Activated T-helper 2 cell treated with anti-CD3 and anti-CD28 coated beads, Interferon-gamma antibody, Interleukin-2, Interleukin-4, amounts not matched to agents 10 μg/mL and 5 μg/mL and 100 μg/mL, durations not matched to agents 14 hours and 24 hours and 36 hours (primary cell): Measurements from ENCODE around the gene ARID4B. TPM values are rescaled to one million over a fixed set of nuclear protein-coding genes. Genes with fewer than 3 reads are reported as not detected.

Experiments
- DNase-seq: peaks from one replicate; pipeline ENCODE4 v3.0.0; 2021; ENCODE audit warnings: low spot score
- H3K27ac Mint-ChIP-seq: one replicate; pipeline ENCODE4 v1.8.0; 2021; ENCODE audit warnings: mixed read lengths
- H3K27me3 Mint-ChIP-seq: one replicate; pipeline ENCODE4 v1.8.0; 2021; ENCODE audit warnings: low read depth, mixed read lengths
- H3K36me3 Mint-ChIP-seq: one replicate; pipeline ENCODE4 v1.8.0; 2021; ENCODE audit warnings: low read depth, mixed read lengths
- H3K4me1 Mint-ChIP-seq: one replicate; pipeline ENCODE4 v1.8.0; 2021; ENCODE audit warnings: low read depth, mixed read lengths
- H3K4me3 Mint-ChIP-seq: one replicate; pipeline ENCODE4 v1.8.0; 2021; ENCODE audit warnings: low read depth, mild to moderate bottlenecking, moderate library complexity, mixed read lengths
- H3K9me3 Mint-ChIP-seq: one replicate; pipeline ENCODE4 v1.8.0; 2021; ENCODE audit warnings: mixed read lengths
- intact Hi-C: fragments of 100-400 bp; cut with micrococcal nuclease; formaldehyde crosslinking; loops from one replicate; pipeline ENCODE4 v1.15.1; 2023
- total RNA-seq: library from RNA; stranded (reverse); gene quantifications from 2 replicates; pipeline ENCODE4 v1.2.3, GENCODE V29; 2022

The ARID4B gene
- total RNA-seq, 1 donor from 2014 or later: 49.6 TPM

- peak; percentile 41 for DNase-seq
- no peak overlapping the region for H3K4me3 Mint-ChIP-seq
- intact Hi-C loops: loop anchor here (1.0 to 2.0 kb wide), 2 partner anchors 75 to 162 kb away; partner anchors contain the start of genes ARID4B and GGPS1
- H3K9me3 Mint-ChIP-seq: no peaks in the 10 kb centered on the region
- H3K27me3 Mint-ChIP-seq: no peaks in the 10 kb centered on the region
- H3K36me3 Mint-ChIP-seq: peaks cover 38% of the 10 kb centered on the region
- H3K27ac Mint-ChIP-seq: no peak overlapping the region
- peaks cover 20% of the 10 kb centered on the region for H3K4me1 Mint-ChIP-seq
Measured at GRCh38 chr1:235253219-235253962, 74.6 kb downstream of the ARID4B start.

- intact Hi-C loops: no loop called here
- Mint-ChIP-seq H3K4me1 (peaks cover 36% of the 10 kb centered on the region), H3K9me3 (no peaks in the 10 kb centered on the region), H3K4me3 (no peak overlapping the region), H3K27ac (no peak overlapping the region), H3K27me3 (no peaks in the 10 kb centered on the region), H3K36me3 (peaks cover 43% of the 10 kb centered on the region)
- DNase-seq: no peak
Measured at GRCh38 chr1:235250430-235250829, 77.5 kb downstream of the ARID4B start.

DNA sequence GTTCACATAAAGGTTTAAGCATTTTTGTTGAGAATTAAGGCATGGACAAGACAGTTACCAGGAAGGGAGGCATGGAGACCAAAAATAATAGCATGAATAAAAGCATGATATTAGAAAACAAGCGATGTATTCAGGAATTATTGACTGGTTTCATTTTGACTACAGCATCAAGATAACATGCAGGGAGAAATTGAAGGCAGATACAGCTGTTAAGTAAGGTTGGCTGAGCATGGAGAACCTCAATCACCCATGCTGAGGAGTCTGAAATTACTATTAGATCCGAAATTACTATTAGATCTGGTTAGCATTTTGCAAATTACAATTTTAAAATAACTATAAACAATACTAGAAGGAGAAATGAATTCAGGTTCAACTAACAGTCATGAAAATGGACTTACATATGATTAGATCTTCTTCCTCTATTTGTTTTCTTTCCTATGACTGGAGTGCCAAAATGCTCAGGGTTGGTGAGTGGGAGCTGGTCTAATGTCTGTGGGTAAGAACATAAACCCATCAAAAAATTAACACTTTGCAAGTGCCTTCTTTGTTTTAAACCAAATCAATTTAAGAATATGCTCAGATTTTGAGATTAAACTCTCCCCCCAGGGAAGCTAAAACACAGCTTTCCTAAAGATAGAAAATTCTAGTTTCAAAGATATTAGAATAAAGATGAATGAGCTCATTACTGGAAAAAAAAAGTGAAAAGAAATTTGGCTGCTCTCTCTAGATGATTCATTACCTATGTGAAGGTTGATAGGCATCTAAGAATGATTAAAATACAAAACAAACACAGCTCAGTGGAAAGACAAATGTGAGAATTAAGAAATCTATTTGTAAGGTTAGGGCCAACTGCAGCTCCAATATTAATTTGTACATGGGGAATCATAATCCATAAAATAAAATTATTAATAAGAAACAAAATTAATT, 81.7 kb downstream of the ARID4B start:
- DNase-seq: no peak
- H3K9me3 Mint-ChIP-seq: no peaks in the 10 kb centered on the region
- peaks cover 46% of the 10 kb centered on the region for H3K36me3 Mint-ChIP-seq
- H3K4me1 Mint-ChIP-seq: peaks cover 50% of the 10 kb centered on the region
- peak overlapping the region; percentile 80 for H3K27ac Mint-ChIP-seq
- intact Hi-C loops: loop anchor here (1.0 to 10.0 kb wide), 5 partner anchors 39 to 761 kb away; partner anchors contain the start of gene TBCE
- H3K27me3 Mint-ChIP-seq: no peaks in the 10 kb centered on the region
- H3K4me3 Mint-ChIP-seq: peak overlapping the region; percentile 62

- Mint-ChIP-seq H3K4me3 (peak overlapping the region; percentile 31), H3K4me1 (peaks cover 60% of the 10 kb centered on the region), H3K27ac (peak overlapping the region; percentile 68), H3K9me3 (no peaks in the 10 kb centered on the region), H3K27me3 (no peaks in the 10 kb centered on the region), H3K36me3 (peaks cover 37% of the 10 kb centered on the region)
- intact Hi-C loops: loop anchor here (10.0 kb wide), 2 partner anchors 140 to 760 kb away; no protein-coding TSS in a partner anchor
- DNase-seq: no peak
Measured at GRCh38 chr1:235244974-235245592, 82.9 kb downstream of the ARID4B start.

DNA sequence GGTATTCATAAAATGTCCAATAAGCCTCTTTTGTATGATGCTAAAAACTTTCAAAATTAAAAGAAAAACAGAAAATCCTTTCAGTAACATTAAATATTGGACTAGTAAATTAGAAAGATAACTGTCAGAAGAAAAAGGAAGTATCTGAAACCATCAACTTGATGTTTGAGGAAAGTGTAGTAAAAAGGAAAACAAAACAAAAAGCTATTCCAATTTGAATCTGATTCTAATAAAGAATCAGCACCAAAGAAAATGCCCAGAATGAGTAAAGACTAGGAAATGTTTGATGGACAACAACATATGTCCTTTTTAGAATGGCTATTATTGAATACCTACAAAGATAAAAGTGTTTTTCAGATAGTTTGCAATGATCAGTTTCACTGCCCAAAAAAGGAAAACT, 87.0 kb downstream of the ARID4B start:
- intact Hi-C loops: loop anchor here (10.0 kb wide), 2 partner anchors 136 to 756 kb away; no protein-coding TSS in a partner anchor
- Mint-ChIP-seq H3K27ac (no peak overlapping the region), H3K9me3 (no peaks in the 10 kb centered on the region), H3K4me3 (peak overlapping the region; percentile 7), H3K27me3 (no peaks in the 10 kb centered on the region), H3K36me3 (peaks cover 48% of the 10 kb centered on the region), H3K4me1 (peaks cover 47% of the 10 kb centered on the region)
- no peak for DNase-seq

DNA sequence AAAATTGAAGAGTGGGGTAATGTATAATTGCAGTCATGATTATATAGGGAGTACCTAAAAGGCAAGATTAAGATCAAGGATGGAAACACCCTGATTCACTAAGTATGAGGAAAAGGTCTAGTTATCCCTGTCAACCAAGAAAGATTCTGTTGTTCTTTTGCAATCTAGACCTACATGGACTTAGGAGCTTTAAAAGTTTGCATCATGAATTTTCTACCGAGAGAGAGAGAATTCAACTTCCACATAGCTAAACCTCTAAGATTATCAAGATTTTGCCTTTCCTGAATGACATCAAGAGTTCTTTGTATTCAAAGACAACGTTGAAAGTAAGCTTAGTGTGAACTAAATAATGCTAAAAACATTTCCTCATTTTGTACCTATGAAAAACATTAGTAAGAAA, 88.1 kb downstream of the ARID4B start:
- DNase-seq: no peak
- Mint-ChIP-seq H3K27me3 (no peaks in the 10 kb centered on the region), H3K27ac (peak overlapping the region; percentile 12), H3K9me3 (no peaks in the 10 kb centered on the region), H3K4me3 (peak overlapping the region; percentile 18), H3K4me1 (peaks cover 39% of the 10 kb centered on the region), H3K36me3 (peaks cover 48% of the 10 kb centered on the region)
- intact Hi-C loops: loop anchor here (10.0 kb wide), 2 partner anchors 135 to 755 kb away; no protein-coding TSS in a partner anchor

DNA sequence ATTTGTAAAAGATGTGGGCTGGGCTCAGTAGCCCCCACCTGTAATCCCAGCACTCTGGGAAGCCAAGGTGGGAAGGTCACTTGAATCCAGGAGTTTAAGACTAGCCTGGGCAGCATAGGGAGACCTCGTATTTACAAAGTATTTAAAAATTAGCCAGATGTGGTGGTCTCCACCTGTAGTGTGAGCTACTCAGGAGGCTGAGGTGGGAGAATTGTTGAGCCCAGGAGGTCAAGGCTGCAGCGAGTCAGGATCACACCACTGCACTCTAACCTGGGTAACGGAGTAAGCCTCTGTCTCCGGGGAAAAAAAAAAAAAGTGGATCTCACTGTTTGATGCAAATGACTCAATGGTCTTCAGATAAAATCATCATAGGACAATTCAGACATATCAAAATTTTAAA, 89.4 kb downstream of the ARID4B start:
- Mint-ChIP-seq H3K36me3 (peaks cover 45% of the 10 kb centered on the region), H3K27ac (no peak overlapping the region)

GRCh38 chr1:235236128-235236527, 91.9 kb downstream of the ARID4B start:
- Mint-ChIP-seq H3K4me3 (no peak overlapping the region), H3K36me3 (peaks cover 51% of the 10 kb centered on the region), H3K4me1 (peaks cover 18% of the 10 kb centered on the region), H3K27ac (no peak overlapping the region), H3K9me3 (no peaks in the 10 kb centered on the region), H3K27me3 (no peaks in the 10 kb centered on the region)
- intact Hi-C loops: no loop called here
- no peak for DNase-seq

More for the DNA sequence above, 89.4 kb downstream of the ARID4B start:
- Mint-ChIP-seq H3K4me3 (no peak overlapping the region), H3K27me3 (no peaks in the 10 kb centered on the region), H3K4me1 (peaks cover 28% of the 10 kb centered on the region), H3K9me3 (no peaks in the 10 kb centered on the region)
- DNase-seq: no peak
- intact Hi-C loops: no loop called here

- Mint-ChIP-seq H3K27me3 (no peaks in the 10 kb centered on the region), H3K4me1 (peaks cover 5% of the 10 kb centered on the region), H3K27ac (no peak overlapping the region), H3K9me3 (no peaks in the 10 kb centered on the region), H3K36me3 (peaks cover 43% of the 10 kb centered on the region), H3K4me3 (no peak overlapping the region)
- intact Hi-C loops: no loop called here
- DNase-seq: no peak
Measured at GRCh38 chr1:235229868-235230267, 98.1 kb downstream of the ARID4B start.

DNA sequence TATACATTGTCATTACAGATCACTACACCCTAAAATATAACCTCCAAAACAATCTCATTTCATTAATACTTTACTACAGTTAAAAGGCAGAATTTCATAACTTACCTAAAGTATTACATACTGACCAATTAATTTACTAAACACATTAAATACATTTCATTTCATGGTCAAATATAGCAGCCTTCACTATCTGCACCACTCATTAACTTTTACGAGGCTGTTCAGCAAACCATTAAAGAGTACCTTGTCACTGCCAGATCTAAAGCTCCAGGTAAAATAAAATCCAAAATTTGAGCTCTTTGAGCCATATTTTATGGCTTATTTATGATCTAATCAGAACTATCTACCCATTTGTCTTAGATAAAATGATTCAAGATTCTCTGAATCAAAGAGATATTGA, 100.6 kb downstream of the ARID4B start:
- Mint-ChIP-seq H3K9me3 (no peaks in the 10 kb centered on the region), H3K27me3 (no peaks in the 10 kb centered on the region), H3K36me3 (peaks cover 43% of the 10 kb centered on the region), H3K4me1 (peaks cover 5% of the 10 kb centered on the region), H3K27ac (no peak overlapping the region), H3K4me3 (no peak overlapping the region)
- no peak for DNase-seq
- intact Hi-C loops: no loop called here

DNA sequence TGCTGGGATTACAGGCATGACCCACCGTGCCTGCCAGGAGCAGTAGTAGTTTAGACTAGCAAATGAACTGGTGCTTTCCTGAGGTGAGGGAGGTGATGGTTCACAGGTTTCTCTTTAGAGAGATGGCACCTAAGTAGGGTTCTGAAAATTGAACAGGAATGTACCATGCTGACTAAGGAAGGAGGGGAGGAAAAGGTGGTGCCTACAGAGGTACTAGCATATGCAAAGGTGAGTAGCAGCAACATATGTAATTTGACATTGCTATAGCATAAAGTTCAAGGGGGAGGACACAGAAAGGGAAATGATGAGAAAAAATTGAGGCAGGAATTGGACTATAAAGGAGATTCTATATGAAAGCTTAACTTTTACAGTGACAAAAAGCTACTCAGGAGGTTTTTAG, 101.0 kb downstream of the ARID4B start:
- no peak overlapping the region for H3K4me3 Mint-ChIP-seq
- H3K9me3 Mint-ChIP-seq: no peaks in the 10 kb centered on the region
- H3K27me3 Mint-ChIP-seq: no peaks in the 10 kb centered on the region
- peak overlapping the region; percentile 34 for H3K27ac Mint-ChIP-seq
- intact Hi-C loops: no loop called here
- peaks cover 5% of the 10 kb centered on the region for H3K4me1 Mint-ChIP-seq
- H3K36me3 Mint-ChIP-seq: peaks cover 45% of the 10 kb centered on the region
- no peak for DNase-seq

DNA sequence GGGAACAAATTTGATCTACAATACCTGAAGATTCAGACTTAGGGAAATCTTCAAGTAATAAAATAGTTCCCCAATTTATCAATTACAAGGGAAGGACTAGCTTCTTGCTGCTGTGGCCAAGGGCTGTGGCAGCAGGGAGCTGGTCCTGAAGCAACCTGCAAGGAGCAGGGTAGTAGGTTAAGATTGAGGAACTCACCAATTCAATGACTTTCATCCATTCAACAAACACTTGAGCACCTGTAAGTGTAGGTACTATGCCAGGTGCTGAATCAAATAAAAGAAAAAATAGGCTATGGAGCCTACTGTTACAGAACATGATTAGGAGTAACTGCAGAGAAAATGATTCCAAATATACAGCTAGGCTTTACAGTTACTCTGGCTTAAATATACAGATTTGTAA, 102.7 kb downstream of the ARID4B start:
- no peak overlapping the region for H3K4me3 Mint-ChIP-seq

More for the DNA sequence above, 102.7 kb downstream of the ARID4B start:
- H3K27me3 Mint-ChIP-seq: no peaks in the 10 kb centered on the region
- no peak for DNase-seq
- H3K36me3 Mint-ChIP-seq: peaks cover 46% of the 10 kb centered on the region
- H3K27ac Mint-ChIP-seq: no peak overlapping the region
- no peaks in the 10 kb centered on the region for H3K9me3 Mint-ChIP-seq
- intact Hi-C loops: no loop called here
- peaks cover 5% of the 10 kb centered on the region for H3K4me1 Mint-ChIP-seq
